ENCODE results near the gene OPRM1.

Gene OPRM1

DNA sequence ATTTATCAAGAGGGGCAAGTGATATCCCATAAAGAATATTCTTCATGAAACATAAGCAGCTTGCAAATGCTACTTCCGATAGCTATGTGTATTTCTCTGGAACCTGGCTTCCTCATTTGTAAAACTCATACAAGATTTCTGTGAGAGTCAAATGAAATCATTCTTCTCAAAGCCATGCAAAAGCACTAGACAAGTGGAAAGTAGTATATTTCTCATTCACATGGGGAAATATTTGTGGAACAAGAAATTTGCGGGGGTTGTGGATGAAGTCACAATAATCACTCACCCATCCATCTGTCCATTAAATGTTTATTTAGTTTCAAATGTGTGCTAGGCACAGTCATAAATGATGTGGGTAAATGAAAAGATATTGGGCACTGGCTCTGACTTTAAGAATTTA is 167.1 kb downstream of the OPRM1 start:
- DNase-seq (ENCODE audit: low read depth), result no peak
- H3K4me3 ChIP-seq (ENCODE audit: control insufficient read depth, low read depth, low read length), result no peak overlapping the region
- TF ChIP-seq, protein P1, sequence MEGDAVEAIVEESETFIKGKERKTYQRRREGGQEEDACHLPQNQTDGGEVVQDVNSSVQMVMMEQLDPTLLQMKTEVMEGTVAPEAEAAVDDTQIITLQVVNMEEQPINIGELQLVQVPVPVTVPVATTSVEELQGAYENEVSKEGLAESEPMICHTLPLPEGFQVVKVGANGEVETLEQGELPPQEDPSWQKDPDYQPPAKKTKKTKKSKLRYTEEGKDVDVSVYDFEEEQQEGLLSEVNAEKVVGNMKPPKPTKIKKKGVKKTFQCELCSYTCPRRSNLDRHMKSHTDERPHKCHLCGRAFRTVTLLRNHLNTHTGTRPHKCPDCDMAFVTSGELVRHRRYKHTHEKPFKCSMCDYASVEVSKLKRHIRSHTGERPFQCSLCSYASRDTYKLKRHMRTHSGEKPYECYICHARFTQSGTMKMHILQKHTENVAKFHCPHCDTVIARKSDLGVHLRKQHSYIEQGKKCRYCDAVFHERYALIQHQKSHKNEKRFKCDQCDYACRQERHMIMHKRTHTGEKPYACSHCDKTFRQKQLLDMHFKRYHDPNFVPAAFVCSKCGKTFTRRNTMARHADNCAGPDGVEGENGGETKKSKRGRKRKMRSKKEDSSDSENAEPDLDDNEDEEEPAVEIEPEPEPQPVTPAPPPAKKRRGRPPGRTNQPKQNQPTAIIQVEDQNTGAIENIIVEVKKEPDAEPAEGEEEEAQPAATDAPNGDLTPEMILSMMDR (conservative IDR thresholded peaks at IDR 0.05; ENCODE audit: control insufficient read depth, insufficient read depth, low read depth, low read length), result no peak

DNA sequence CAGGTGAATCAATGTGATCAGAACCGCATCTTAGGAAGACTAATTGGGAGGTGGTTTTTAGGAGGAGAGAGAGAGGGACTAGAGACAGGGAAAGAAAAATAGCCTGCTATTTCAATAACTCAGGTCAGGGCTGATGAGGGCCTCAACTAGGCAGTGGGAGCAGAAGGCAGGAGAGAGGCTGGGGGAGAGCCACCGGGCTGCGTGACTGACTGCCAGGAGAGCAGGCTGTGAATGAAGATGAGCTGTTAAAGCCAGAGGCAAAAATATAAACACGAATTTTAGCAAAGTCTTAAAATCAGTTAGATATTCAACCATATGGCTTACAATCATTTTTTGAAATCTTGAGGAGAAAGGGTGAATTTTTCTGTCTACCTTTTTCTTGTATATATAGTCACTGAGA is 168.0 kb downstream of the OPRM1 start:
- TF ChIP-seq, protein P1 (conservative IDR thresholded peaks at IDR 0.05; ENCODE audit: control insufficient read depth, insufficient read depth, low read depth, low read length), result no peak
- H3K4me3 ChIP-seq (ENCODE audit: control insufficient read depth, low read depth, low read length), result no peak overlapping the region
- no peak for DNase-seq (ENCODE audit: low read depth)

DNA sequence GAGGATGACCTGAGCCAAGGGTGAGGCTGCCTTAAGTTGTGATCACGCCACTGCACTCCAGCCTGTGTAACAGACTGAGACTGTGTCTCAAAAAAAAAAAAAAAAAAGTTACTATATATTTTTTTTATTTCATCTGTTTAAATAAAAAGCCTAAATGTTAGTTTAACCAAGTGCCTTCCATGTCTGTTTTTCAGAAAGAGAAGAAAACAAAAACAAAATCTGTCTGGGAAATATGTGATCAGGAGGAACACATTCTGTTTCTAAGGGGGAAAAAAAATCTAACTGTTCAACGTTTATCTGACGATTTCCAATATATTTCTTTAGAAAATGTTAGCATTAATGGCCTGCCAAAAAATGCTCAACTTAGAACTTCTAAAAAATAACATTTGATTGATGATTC is 170.5 kb downstream of the OPRM1 start:
- TF ChIP-seq, protein P1 (conservative IDR thresholded peaks at IDR 0.05; ENCODE audit: control insufficient read depth, insufficient read depth, low read depth, low read length), result no peak
- DNase-seq (ENCODE audit: low read depth), result no peak
- no peak overlapping the region for H3K4me3 ChIP-seq (ENCODE audit: control insufficient read depth, low read depth, low read length)

DNA sequence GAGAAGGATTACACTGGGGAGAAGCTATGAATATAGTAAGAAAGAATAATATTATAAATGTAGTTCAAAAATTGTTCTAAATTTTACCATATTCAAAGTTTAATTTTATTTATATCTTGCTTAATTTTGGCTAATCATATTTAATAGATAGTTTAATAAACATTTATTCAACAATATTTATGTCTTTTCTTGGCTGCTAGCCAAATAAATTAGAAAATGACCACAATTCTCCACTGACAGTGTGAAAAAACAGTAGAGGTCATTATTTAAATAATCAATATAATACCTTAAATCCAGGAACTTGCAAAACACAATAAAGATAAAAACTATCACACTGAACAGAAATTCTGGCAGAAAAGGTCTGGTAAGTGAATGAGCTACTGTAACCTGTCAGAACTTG is 171.6 kb downstream of the OPRM1 start:
- H3K4me3 ChIP-seq (ENCODE audit: control insufficient read depth, low read depth, low read length), result no peak overlapping the region
- TF ChIP-seq, protein P1 (conservative IDR thresholded peaks at IDR 0.05; ENCODE audit: control insufficient read depth, insufficient read depth, low read depth, low read length), result no peak
- DNase-seq (ENCODE audit: low read depth), result no peak

DNA sequence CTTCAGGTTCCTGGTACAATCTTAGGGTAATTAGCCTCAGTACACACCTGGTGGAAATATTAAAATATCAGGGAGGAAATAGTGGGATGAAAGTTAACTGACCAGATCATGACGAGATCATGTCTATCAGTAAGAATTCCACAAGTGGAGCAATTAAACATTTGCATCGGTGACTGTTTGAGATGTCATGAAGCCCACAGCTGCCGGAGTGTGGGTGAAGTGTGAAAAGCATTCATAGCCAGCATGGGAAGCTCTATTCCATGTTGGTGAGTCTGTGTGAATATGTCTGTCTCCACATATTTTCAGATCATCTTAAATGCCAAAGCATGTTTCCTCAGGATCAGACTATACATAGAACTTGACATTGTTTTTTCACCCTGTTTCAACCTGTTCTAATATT is 174.7 kb downstream of the OPRM1 start:
- DNase-seq (ENCODE audit: low read depth), result no peak
- TF ChIP-seq, protein P1 (conservative IDR thresholded peaks at IDR 0.05; ENCODE audit: control insufficient read depth, insufficient read depth, low read depth, low read length), result no peak
- H3K4me3 ChIP-seq (ENCODE audit: control insufficient read depth, low read depth, low read length), result no peak overlapping the region

DNA sequence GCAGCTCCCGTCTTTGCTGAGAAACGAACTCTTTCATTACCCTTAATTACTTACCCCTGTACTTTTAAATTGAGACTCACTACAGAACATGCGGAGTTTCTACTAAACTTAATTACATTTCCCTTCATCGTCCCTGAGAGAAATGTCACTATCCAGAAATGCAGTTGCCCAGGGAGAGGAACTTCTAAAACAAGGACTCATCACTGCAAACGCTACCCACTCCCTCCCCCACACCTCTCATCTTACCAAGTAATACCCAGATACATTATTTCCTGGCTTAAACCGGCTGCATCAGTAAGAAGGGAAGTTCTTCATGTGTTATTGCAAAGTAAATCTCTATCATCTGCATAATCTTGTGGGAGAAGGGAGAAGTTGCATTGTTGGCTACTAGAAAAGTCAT is 179.3 kb downstream of the OPRM1 start:
- TF ChIP-seq, protein P1 (conservative IDR thresholded peaks at IDR 0.05; ENCODE audit: control insufficient read depth, insufficient read depth, low read depth, low read length), result no peak
- no peak overlapping the region for H3K4me3 ChIP-seq (ENCODE audit: control insufficient read depth, low read depth, low read length)
- no peak for DNase-seq (ENCODE audit: low read depth)

DNA sequence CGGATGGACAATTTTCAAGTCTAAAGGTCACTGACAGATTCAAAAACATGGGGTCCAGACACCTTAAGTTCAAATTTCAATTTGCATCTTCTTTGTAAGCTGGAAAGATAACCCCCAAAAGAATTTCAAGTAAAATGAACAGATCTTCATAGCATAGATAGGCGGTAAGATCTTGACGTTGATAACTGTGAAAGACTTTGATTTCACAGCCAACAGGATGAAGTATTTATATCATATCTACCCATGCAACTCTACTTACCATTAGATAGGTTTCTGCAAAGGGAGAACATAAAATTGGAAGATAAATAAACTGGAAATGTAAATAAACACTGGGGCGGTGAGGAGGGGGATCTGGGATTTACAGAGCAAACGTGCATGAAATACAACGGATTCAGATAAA is 179.7 kb downstream of the OPRM1 start:
- H3K4me3 ChIP-seq (ENCODE audit: control insufficient read depth, low read depth, low read length), result no peak overlapping the region
- TF ChIP-seq, protein P1 (conservative IDR thresholded peaks at IDR 0.05; ENCODE audit: control insufficient read depth, insufficient read depth, low read depth, low read length), result no peak
- DNase-seq (ENCODE audit: low read depth), result no peak
